Hematopoietic multipotent progenitor cell treated with erythropoietin and hydrocortisone succinate and interleukin-3 and kit ligand, for 15 days (in vitro differentiated cells): ENCODE results near the gene SH3D19.

Source experiments
- DNase-seq: peaks from one replicate; pipeline ENCODE4 v3.0.0-alpha.2; 2015; ENCODE audit warnings: low spot score

SH3D19 gene

GRCh38 chr4:151228189-151229119 is 97.0 kb downstream of the SH3D19 start:
- DNase-seq, result no peak

GRCh38 chr4:151227731-151228130 is 97.7 kb downstream of the SH3D19 start:
- DNase-seq, result no peak

- DNase-seq, result no peak
Observed at GRCh38 chr4:151227172-151227571, 98.2 kb downstream of the SH3D19 start.

GRCh38 chr4:151226004-151226932 is 99.1 kb downstream of the SH3D19 start:
- DNase-seq, result no peak

- no peak for DNase-seq
Observed at GRCh38 chr4:151223465-151223864, 101.9 kb downstream of the SH3D19 start.

- no peak for DNase-seq
Observed at GRCh38 chr4:151219948-151220347, 105.5 kb downstream of the SH3D19 start.

GRCh38 chr4:151219091-151219490 is 106.3 kb downstream of the SH3D19 start:
- DNase-seq, result no peak

GRCh38 chr4:151218343-151218742 is 107.1 kb downstream of the SH3D19 start:
- no peak for DNase-seq

GRCh38 chr4:151217326-151217725 is 108.1 kb downstream of the SH3D19 start:
- DNase-seq, result no peak

GRCh38 chr4:151215295-151215694 is 110.1 kb downstream of the SH3D19 start:
- DNase-seq, result no peak

GRCh38 chr4:151207868-151208267 is 117.5 kb downstream of the SH3D19 start:
- DNase-seq, result no peak

GRCh38 chr4:151207186-151207585 is 118.2 kb downstream of the SH3D19 start:
- DNase-seq, result no peak

GRCh38 chr4:151206241-151207005 is 119.0 kb downstream of the SH3D19 start:
- no peak for DNase-seq

- DNase-seq, result no peak
Observed at GRCh38 chr4:151205722-151206121, 119.7 kb downstream of the SH3D19 start.

- no peak for DNase-seq
Observed at GRCh38 chr4:151204925-151205524, 120.4 kb downstream of the SH3D19 start.

GRCh38 chr4:151202851-151203455 is 122.5 kb downstream of the SH3D19 start:
- no peak for DNase-seq

- no peak for DNase-seq
Observed at GRCh38 chr4:151202381-151202780, 123.0 kb downstream of the SH3D19 start.

- no peak for DNase-seq
Observed at GRCh38 chr4:151199319-151200190, 125.8 kb downstream of the SH3D19 start.

- no peak for DNase-seq
Observed at GRCh38 chr4:151198748-151199147, 126.7 kb downstream of the SH3D19 start.

- no peak for DNase-seq
Observed at GRCh38 chr4:151197247-151197646, 128.2 kb downstream of the SH3D19 start.
